ENCODE measurements around the gene SYT1.

GRCh38 chr12:79393842-79394241 is 529.3 kb downstream of the SYT1 start:
- no peak for TF ChIP-seq CTCF (conservative IDR thresholded peaks at IDR 0.05; ENCODE audit: low read depth, low read length)
- no peak for TF ChIP-seq EZH2 (IDR thresholded peaks at IDR 0.05; ENCODE audit: borderline replicate concordance, low read depth, low read length, poor library complexity, severe bottlenecking)

All from A673 (cell line).